ENCODE data around the gene SORCS1. TPM values are rescaled to one million over a fixed set of nuclear protein-coding genes. Genes with fewer than 3 reads are reported as not detected.

The SORCS1 gene
- polyA plus RNA-seq, 12 donors: 2.7 to 7.0 (median 5.1) TPM; not detected in 1

- no peak for DNase-seq
Measured at GRCh38 chr10:106548832-106549231, 615.7 kb downstream of the SORCS1 start.

GRCh38 chr10:106547047-106547635, 617.4 kb downstream of the SORCS1 start:
- no peak for DNase-seq

GRCh38 chr10:106542461-106542860, 622.0 kb downstream of the SORCS1 start:
- no peak for DNase-seq

GRCh38 chr10:106540645-106541044, 623.9 kb downstream of the SORCS1 start:
- no peak for DNase-seq

- DNase-seq: no peak
Measured at GRCh38 chr10:106537866-106538265, 626.6 kb downstream of the SORCS1 start.

- no peak for DNase-seq
Measured at GRCh38 chr10:106535304-106535953, 629.1 kb downstream of the SORCS1 start.

GRCh38 chr10:106534441-106534840, 630.1 kb downstream of the SORCS1 start:
- no peak for DNase-seq

- no peak for DNase-seq
Measured at GRCh38 chr10:106528702-106529101, 635.8 kb downstream of the SORCS1 start.

GRCh38 chr10:106525835-106526234, 638.7 kb downstream of the SORCS1 start:
- DNase-seq: no peak

Data from muscle of arm (tissue), 12 donors.